ENCODE measurements around the gene PSMB8.

DNA sequence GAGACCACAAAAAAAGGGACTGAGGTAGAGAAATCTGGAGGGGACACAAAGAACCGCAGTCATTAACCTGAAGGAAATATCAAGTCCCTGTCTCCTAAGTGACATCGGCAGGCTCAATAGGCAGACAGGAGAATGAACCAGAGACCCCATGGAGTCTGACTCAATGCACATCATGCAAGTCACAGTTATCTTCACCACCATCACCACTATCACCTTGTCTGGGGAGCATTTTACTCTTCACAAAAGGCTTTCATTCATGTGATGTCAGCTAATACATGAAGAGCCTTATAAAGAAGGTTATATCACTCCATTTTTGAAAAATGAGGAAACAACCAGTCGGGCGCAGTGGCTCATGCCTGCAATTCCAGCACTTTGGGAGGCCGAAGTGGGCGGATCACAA lies 5.3 kb upstream of the PSMB8 start:
- TF ChIP-seq CTCF (IDR thresholded peaks at IDR 0.05) (no peak), GRHL2 (CRISPR knock-in tag; IDR thresholded peaks at IDR 0.05; ENCODE audit: insufficient replicate concordance, severe bottlenecking) (no peak), IRF2 (CRISPR knock-in tag; IDR thresholded peaks at IDR 0.05; ENCODE audit: borderline replicate concordance, low read depth) (no peak), MXD4 (CRISPR knock-in tag; IDR thresholded peaks at IDR 0.05; ENCODE audit: borderline replicate concordance) (no peak), NR1H2 (CRISPR knock-in tag; IDR thresholded peaks at IDR 0.05) (no peak)
